Islet of Langerhans (tissue), 1 donor: ENCODE data around the gene BBX.

Experiments
- FAIRE-seq: peaks from one replicate; lab custom pipeline; 2011; peaks lifted over from hg19 to GRCh38; lab: Jason Lieb, UNC

Gene BBX

DNA sequence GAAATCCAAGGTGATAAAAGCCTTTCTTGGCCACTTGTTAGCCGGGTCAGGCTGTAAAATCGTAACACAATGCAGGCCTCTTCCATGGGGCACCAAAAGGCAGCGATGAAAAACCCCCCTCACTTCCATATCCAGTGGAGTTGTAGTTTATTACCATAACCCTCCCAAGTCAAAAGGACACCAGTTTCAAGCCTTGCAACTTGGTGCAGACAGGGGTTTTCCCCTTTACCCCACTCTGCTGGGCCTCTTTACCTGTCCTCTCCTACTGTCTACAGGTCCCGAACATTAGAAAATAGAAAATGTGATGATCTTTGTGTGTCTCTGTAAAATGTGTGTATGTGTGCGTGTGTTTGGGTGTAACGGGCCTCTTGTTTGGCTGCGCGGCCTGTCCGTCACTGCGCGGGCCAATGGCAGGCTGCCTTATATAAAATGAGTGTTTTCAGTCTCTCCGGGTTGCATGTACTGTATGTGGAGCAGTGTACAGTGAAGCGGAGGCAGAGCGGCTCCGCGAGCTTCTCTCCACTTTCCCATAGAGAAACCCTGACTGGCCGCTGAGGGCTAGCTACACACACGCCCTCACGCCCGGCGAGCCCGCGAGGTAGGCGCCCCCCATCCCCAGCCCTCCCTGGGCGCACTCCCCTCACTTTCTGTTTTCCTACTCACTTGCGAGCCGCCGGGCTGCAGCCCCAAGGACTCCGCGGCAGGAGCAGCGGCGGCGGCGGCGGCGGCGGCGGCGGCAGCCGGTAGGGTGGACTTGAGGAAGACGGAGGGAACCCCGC, at the start of gene BBX:
BBX (plus strand) TSS at position 453 of the 779 bp plus-strand sequence. CDS start 187,499 bp downstream, outside the sequence.
- no peak for FAIRE-seq

DNA sequence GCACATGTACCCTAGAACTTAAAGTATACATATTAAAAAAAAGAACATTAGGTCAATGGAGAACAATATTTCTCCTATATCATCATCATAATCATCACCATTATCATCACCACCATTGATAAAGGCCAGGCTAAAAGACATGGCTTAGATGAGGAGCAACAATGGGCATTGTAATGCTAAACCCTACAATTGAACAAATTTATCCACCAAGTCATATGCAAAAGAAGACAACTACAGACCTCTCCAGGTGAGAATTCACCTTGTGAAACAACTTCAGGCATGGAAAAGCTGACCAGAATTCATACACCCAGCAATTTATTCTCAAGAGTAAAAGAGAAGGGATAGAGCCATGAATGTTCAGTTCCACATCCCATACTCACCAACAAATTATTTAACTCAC, 46.3 kb upstream of the BBX start:
- no peak for FAIRE-seq

DNA sequence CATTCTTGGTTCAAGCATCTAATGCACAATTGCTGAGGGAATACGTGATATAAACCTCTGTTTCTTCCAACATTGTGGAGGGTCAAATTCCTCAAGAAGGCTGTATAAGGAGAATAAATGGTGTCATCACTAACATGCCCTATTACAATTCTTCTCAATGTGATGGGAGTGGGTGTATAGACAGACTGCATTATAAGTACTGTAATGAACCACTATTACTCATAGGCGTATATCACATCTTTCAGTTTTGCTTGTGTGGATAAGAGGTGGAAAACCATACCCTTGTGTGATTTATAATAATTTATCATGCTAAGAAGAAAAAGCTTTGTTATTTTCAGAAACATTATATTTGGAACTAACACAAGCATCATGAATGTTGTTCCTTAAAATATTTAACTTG, 35.3 kb upstream of the BBX start:
- no peak for FAIRE-seq

DNA sequence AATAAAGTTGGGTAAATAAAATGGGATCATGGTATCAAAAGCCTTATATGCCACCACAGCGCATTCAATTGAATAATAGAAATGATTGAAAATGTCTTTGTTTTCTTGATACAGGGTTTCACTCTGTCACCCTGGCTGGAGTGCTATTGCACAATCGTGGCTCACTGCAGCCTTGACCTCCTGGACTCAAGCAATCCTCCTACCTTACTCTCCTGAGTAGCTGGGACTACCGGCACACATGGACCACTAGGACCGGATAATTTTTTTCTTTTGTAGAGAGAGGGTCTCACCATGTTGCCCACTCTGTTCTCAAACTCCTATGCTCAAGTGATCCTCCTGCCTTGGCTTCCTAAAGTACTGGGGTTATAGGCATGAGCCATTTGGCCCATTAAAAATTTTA, 33.8 kb upstream of the BBX start:
- FAIRE-seq, result no peak

DNA sequence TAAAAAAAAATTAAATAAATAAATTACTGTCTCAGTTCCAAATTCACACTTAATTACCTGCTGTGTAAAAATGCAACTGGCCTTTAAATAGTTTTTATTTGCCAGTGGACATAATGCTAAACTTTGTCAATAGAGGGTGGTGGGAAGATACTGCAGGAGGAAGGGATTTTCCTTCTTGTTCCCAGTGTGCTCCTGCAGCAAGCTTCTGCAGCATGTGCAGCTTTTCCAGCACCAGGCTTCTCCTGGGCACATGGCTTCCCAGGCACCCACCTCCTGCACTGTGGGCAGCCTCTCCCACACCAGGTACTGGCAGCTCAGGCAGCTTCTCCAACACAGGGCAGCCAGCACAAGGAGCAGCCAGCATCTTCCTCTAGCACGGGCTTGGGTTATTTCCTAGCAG, 29.6 kb upstream of the BBX start:
- no peak for FAIRE-seq

DNA sequence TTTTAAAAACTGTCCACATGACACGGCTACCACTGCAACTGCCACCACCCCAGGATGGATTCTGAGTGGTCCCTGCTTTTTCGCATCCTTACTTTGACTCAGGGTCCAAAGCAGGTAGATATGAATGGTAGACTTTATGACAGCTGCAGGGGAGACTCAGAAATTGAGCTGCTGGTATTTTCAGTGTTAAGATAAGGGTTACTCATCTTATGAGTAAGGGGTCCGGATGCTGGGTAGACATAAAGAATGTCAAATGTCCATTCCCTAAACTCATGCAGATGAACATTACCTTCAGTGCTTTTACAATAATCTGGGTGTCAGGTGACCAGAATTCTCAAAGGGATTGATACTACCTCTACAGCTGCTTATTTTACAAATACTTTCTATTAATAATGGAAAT, 25.9 kb upstream of the BBX start:
- no peak for FAIRE-seq

- no peak for FAIRE-seq
Observed at GRCh38 chr3:107498646-107499045, 24.1 kb upstream of the BBX start.

GRCh38 chr3:107506458-107506857, 16.3 kb upstream of the BBX start:
- FAIRE-seq, result no peak

DNA sequence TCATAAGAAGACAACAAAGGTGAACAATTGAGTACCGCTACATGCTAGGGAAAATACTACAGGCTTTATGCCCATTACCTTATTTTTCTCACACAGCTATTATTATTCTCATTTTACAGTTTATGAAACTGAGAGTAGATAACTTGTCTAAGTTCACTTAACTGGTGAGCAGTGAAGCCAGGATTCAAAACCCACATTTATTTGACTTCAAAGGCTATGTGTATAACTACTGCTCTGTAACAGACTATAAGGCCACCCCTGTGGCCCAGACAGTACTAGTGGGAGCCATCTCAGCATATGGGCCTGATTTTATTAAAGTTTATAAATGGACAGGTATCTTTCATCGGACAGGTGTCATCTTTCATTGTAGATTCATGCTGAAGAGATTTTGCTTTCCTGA, 14.4 kb upstream of the BBX start:
- FAIRE-seq, result no peak

DNA sequence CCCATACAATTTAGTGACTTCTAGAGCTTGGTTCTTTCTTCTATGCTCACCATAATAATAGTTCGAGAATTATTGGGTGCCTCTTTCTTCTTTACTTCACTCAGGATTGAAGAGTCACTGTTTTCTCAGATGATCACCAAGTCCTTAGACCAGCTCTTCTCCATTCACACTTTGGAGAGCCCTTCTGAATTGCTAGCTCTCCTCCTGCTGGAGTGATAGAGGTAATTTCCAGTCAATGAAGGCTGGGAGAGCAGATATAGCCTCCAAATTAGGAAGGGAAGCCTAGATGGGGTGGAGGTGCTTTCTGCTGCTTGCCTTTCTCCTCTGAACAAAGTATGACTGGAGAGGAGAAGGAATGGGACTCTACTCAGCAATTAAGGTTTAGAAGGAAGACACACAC, 10.7 kb upstream of the BBX start:
- no peak for FAIRE-seq

GRCh38 chr3:107514453-107514852, 8.3 kb upstream of the BBX start:
- no peak for FAIRE-seq

- FAIRE-seq, result no peak
Observed at GRCh38 chr3:107516475-107516874, 6.3 kb upstream of the BBX start.

DNA sequence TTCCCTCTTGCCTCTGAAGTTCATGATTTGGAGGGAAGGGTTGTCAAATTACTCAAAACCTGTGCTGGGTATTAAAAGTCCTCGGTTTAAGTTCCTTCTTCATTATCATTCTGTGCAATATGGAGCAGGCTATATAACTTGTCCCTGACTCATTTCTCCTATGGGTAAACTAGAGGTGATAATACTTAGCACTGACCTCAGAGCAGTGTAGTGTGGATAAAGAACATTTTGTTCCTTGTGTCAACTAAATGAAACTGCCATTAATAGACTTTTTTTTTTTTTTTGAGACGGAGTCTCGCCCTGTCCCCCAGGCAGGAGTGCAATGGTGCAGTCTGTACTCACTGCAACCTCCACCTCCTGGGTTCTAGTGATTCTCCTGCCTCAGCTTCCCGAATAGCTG, 2.2 kb upstream of the BBX start:
- no peak for FAIRE-seq

GRCh38 chr3:107521469-107522059, 1.2 kb upstream of the BBX start:
- FAIRE-seq, result no peak

DNA sequence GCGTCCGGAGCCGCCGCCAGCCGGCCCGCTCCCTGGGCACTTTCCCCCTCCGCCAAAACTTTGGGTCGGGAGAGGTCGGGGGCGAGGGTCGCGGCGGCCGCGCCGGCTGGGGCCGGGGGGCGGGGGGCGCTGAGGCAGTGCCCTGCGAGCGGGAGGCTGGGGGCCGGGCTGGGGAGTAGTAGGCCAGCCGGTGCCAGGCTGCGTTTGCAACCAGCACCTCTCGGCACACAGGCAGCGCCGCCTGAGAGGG, 452 bp downstream of the BBX start:
- no peak for FAIRE-seq

DNA sequence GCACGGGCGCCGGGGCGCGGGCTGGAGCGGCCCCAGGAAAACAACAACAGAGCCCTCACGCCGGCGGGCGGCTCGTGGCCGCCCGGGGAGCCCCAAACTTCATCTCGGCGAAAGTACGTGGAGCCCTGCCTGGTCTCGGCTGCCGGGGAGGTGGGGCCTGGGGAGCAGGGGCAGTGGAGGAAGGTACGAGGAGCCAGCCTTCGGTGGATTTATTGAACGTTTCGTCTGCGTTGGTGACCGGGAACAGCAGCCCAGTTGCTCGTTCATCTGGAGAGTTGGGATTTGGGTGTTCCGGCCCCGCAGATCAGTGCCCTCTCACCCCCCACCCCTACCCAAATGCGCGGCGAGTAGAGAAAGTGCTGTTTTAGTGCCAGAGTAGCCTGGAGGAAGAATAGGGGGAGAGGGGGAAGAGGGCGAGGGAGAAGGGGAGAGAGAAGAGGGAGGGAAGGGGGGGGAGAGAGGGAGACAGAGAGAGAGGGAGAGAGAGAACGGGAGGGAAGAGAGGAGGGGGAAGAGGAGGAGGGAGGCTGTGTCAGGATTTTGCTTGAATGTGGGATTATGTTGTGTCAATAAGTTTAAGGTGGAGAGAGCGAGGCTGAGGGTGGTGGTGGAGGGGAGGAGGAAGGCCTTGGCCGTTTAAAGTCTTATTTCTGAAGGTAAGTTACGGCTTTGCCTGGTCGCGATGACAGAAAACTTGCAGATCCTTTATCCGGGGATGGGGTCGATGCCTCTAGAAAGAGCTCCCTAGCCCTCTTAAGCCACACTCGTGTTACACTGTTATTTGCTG, 970 bp downstream of the BBX start:
- no peak for FAIRE-seq

- FAIRE-seq, result no peak
Observed at GRCh38 chr3:107524326-107524840, 1.6 kb downstream of the BBX start.

GRCh38 chr3:107524841-107525643, 2.3 kb downstream of the BBX start:
- no peak for FAIRE-seq

GRCh38 chr3:107525644-107526305, 3.0 kb downstream of the BBX start:
- FAIRE-seq, result no peak

DNA sequence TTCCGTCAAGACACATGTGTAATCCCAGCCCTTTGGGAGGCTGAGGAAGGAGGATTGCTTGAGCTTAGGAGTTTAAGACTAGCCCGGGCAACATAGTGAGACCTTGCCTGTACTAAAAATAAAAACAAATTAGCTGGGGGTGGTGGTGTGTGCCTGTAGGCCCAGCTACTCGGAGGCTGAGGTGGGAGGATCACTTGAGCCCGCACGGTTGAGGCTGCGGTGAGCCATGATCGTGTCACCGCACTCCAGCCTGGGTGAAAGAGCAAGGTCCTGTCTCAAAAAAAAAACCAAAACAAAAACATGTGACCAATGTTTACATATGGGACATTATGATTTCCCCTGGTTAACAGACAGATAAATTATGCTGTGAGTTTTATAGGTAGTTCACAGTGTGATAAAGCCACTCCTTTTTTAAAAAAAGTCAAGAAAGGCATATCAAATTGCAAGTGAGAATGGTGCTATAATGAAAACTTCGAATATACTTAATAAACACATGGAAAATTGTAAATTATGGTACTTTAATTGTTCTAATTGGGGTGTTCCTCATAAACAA, 9.2 kb downstream of the BBX start:
- FAIRE-seq, result no peak

- no peak for FAIRE-seq
Observed at GRCh38 chr3:107540857-107541256, 18.1 kb downstream of the BBX start.

DNA sequence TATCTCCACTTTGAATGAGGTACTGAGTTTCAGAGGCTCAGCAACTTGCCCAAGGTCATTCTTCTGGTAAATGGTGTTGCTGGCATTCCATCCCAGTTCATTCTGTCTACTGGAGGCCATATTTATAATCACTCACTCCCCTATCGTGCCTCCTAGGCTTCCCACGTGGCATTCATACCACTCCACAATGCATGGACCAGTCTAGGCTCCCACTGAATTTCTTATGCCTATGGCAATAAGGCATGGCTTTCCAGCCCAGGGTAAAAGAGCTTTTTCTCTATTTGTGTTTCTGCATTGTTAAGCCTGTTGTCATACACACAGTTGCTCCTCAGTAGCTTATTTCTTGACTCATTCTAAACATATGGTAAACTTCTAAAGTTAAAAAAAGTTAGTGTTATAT, 19.9 kb downstream of the BBX start:
- FAIRE-seq, result no peak
